B cell (primary cell): ENCODE results near the gene SIRPA. TPM values are rescaled to one million over a fixed set of nuclear protein-coding genes. Genes with fewer than 3 reads are reported as not detected.

ENCODE experiments used
- ATAC-seq: fragments of 200-7000 bp; cut with Tn5 transposase; one replicate; pipeline ENCODE4 v1.10.0; 2021; ENCODE audit warnings: low read depth, mild to moderate bottlenecking, moderate number of reproducible peaks, moderate library complexity
- CTCF ChIA-PET: fragments of 350-600 bp; sonication (Branson Sonifier 250); formaldehyde crosslinking; loops from one replicate; lab custom pipeline; 2021; ENCODE audit warnings: antibody characterized with exemption, inconsistent platforms; lab: Charles Lee
- POLR2A ChIA-PET: fragments of 350-600 bp; sonication (Branson Sonifier 250); formaldehyde crosslinking; loops from one replicate; lab custom pipeline; 2021; ENCODE audit warnings: antibody characterized with exemption; lab: Charles Lee
- DNase-seq: peaks from one replicate; pipeline ENCODE4 v3.0.0; 2013
- H2AFZ ChIP-seq: 2 replicates; pipeline ENCODE4 v1.6.1; 2012; ENCODE audit warnings: mild to moderate bottlenecking, low read depth, low read length; ENCODE audit not compliant: insufficient read depth, poor library complexity, severe bottlenecking
- H3K27ac ChIP-seq, 2 donors: 1 replicate in 1 of 2; 2 replicates in 1 of 2; pipeline ENCODE4 v1.5.1; 2012 to 2013; ENCODE audit warnings: low read length in 2 of 2, mild to moderate bottlenecking in 2 of 2, moderate library complexity in 1 of 2
- H3K27me3 ChIP-seq, 4 experiments: fragments of 200-600 bp in 1 of 4; sonication (generic) in 1 of 4; replicated peaks in 1 of 4; 1 replicate in 2 of 4; 2 replicates in 2 of 4; pipeline versions ENCODE4 v1.6.1 to v1.7.0; 2013 to 2016; ENCODE audit warnings: low read length in 3 of 4, mild to moderate bottlenecking in 2 of 4, mixed read lengths in 1 of 4, moderate library complexity in 1 of 4; ENCODE audit not compliant: insufficient read depth in 4 of 4, control insufficient read depth in 3 of 4; ENCODE audit errors: control extremely low read depth in 1 of 4
- H3K36me3 ChIP-seq, 2 experiments: replicated peaks in 1 of 2; 1 replicate in 1 of 2; 2 replicates in 1 of 2; pipeline versions ENCODE4 v1.6.1 to v1.7.1; 2013; ENCODE audit warnings: low read length in 1 of 2; ENCODE audit not compliant: insufficient read depth in 2 of 2, control insufficient read depth in 1 of 2; ENCODE audit errors: control extremely low read depth in 1 of 2, extremely low read depth in 1 of 2
- H3K4me1 ChIP-seq, 2 donors: fragments of 200-600 bp in 1 of 2; sonication (generic) in 1 of 2; 1 replicate in 1 of 2; 2 replicates in 1 of 2; pipeline versions ENCODE4 v1.5.1 to v1.6.1; 2013 to 2017; ENCODE audit warnings: low read length in 2 of 2; ENCODE audit not compliant: control insufficient read depth in 2 of 2, insufficient read depth in 2 of 2
- H3K4me2 ChIP-seq: replicated peaks from 2 replicates; pipeline ENCODE3; 2012; ENCODE audit warnings: mild to moderate bottlenecking, low read depth, low read length; ENCODE audit not compliant: poor library complexity, severe bottlenecking
- H3K4me3 ChIP-seq, 5 experiments: fragments of 200-600 bp in 1 of 5; sonication (generic) in 1 of 5; 1 replicate in 3 of 5; 2 replicates in 2 of 5; pipeline versions ENCODE4 v1.5.1 to v1.7.0; 2011 to 2016; ENCODE audit warnings: low read length in 4 of 5, mild to moderate bottlenecking in 4 of 5, low read depth in 2 of 5, control low read depth in 1 of 5, moderate library complexity in 1 of 5; ENCODE audit not compliant: insufficient read depth in 1 of 5; ENCODE audit errors: control extremely low read depth in 1 of 5, extremely low read depth in 1 of 5
- H3K79me2 ChIP-seq: fragments of 200-600 bp; sonication (generic); one replicate; pipeline ENCODE4 v1.6.0; 2016; ENCODE audit warnings: low read length; ENCODE audit not compliant: control insufficient read depth, insufficient read depth
- H3K9ac ChIP-seq: fragments of 200-600 bp; sonication (generic); 2 replicates; pipeline ENCODE4 v1.6.1; 2017; ENCODE audit warnings: mild to moderate bottlenecking, low read length, moderate library complexity
- H3K9me3 ChIP-seq, 3 donors: one replicate each; pipeline versions ENCODE4 v1.6.1 to v1.7.1; 2013; ENCODE audit warnings: low read length in 2 of 3; ENCODE audit not compliant: control insufficient read depth in 2 of 3, insufficient read depth in 1 of 3; ENCODE audit errors: control extremely low read depth in 1 of 3
- H4K20me1 ChIP-seq: 2 replicates; pipeline ENCODE4 v1.6.0; 2012; ENCODE audit warnings: mild to moderate bottlenecking, low read length; ENCODE audit not compliant: insufficient read depth, control insufficient read depth, poor library complexity, severe bottlenecking
- H3K27ac Mint-ChIP-seq: one replicate; pipeline ENCODE4 v1.8.0; 2021; ENCODE audit warnings: mixed read lengths
- H3K27me3 Mint-ChIP-seq: one replicate; pipeline ENCODE4 v1.8.0; 2021; ENCODE audit warnings: mixed read lengths
- H3K4me1 Mint-ChIP-seq: one replicate; pipeline ENCODE4 v1.8.0; 2021; ENCODE audit warnings: mixed read lengths
- H3K4me3 Mint-ChIP-seq: one replicate; pipeline ENCODE4 v1.8.0; 2021; ENCODE audit warnings: mixed read lengths
- H3K9me3 Mint-ChIP-seq: one replicate; pipeline ENCODE4 v1.8.0; 2022; ENCODE audit warnings: mixed read lengths; ENCODE audit not compliant: insufficient read depth
- CTCF ChIP-seq: fragments of 200-600 bp; IDR thresholded peaks from one replicate; pipeline ENCODE4 v1.8.0; 2022; ENCODE audit warnings: antibody characterized with exemption, mild to moderate bottlenecking
- EZH2 ChIP-seq: IDR thresholded peaks from 2 replicates; pipeline ENCODE4 v1.6.1; 2012; ENCODE audit warnings: borderline replicate concordance, low read depth, mild to moderate bottlenecking, moderate library complexity, low read length; ENCODE audit not compliant: insufficient read depth, poor library complexity, severe bottlenecking
- WGBS: methylation state at CpG from one replicate; pipeline ENCODE4 v1.1.5; 2013; ENCODE audit warnings: missing lambda C conversion rate; ENCODE audit not compliant: insufficient coverage; 5-methylcytosine and 5-hydroxymethylcytosine counted together
- intact Hi-C: fragments of 100-400 bp; cut with micrococcal nuclease; formaldehyde crosslinking; loops from one replicate; pipeline ENCODE4 v1.10.0; 2022
- polyA plus RNA-seq: library from polyadenylated mRNA; depleted of rRNA; stranded (reverse); fragments of >200 nt; gene quantifications from 2 replicates; pipeline ENCODE4 v1.2.3, GENCODE V29; 2012
- total RNA-seq, 2 donors: library from RNA; stranded (reverse); fragments of 120-200 nt in 1 of 2; gene quantifications; 1 replicate in 1 of 2; 2 replicates in 1 of 2; pipeline versions ENCODE4 v1.2.3 to v1.2.4, GENCODE V29; 2013 to 2022

SIRPA gene
- total and polyA plus RNA-seq, 2 donors (not counting 1 experiment from before 2014, with no cell fraction given), result 0.94 to 10.2 TPM

- Histone ChIP-seq H3K4me1 (no peaks in the 10 kb centered on the region), H3K9ac (no peak overlapping the region), H3K27me3 (no peaks in the 10 kb centered on the region), H3K4me3 (no peak overlapping the region), H3K4me2 (no peak overlapping the region), H3K27ac (no peak overlapping the region), H3K36me3 (no peaks in the 10 kb centered on the region), H2AFZ (no peak overlapping the region), H3K9me3 (no peaks in the 10 kb centered on the region), H4K20me1 (no peaks in the 10 kb centered on the region), H3K79me2 (no peaks in the 10 kb centered on the region)
- no peak for DNase-seq
- intact Hi-C loops, result no loop called here
- no peak overlapping the region for H3K27ac Mint-ChIP-seq
- whole genome bisulfite sequencing, result 94% methylated on average over 8 of the region's 9 CpGs
- H3K27me3 Mint-ChIP-seq, result no peaks in the 10 kb centered on the region
- peaks cover 7% of the 10 kb centered on the region for H3K4me1 Mint-ChIP-seq
- ChIA-PET CTCF (no interaction called here), POLR2A (no interaction called here)
- ATAC-seq, result no peak
- H3K9me3 Mint-ChIP-seq, result no peaks in the 10 kb centered on the region
- no peak overlapping the region for H3K4me3 Mint-ChIP-seq
- TF ChIP-seq CTCF, result no peak
- no peak for TF ChIP-seq EZH2
Observed at GRCh38 chr20:1933465-1933870, 38.3 kb downstream of the SIRPA start.

GRCh38 chr20:1934156-1934555, 38.9 kb downstream of the SIRPA start:
- Histone ChIP-seq H3K36me3 (no peaks in the 10 kb centered on the region), H3K27ac (no peak overlapping the region), H3K4me3 (no peak overlapping the region), H3K27me3 (no peaks in the 10 kb centered on the region), H4K20me1 (no peaks in the 10 kb centered on the region), H3K9me3 (no peaks in the 10 kb centered on the region), H3K79me2 (no peaks in the 10 kb centered on the region), H2AFZ (no peak overlapping the region), H3K4me1 (no peaks in the 10 kb centered on the region), H3K9ac (no peak overlapping the region), H3K4me2 (no peak overlapping the region)
- no peak overlapping the region for H3K27ac Mint-ChIP-seq
- ChIA-PET POLR2A (no interaction called here), CTCF (no interaction called here)
- H3K9me3 Mint-ChIP-seq, result no peaks in the 10 kb centered on the region
- H3K4me1 Mint-ChIP-seq, result peaks cover 3% of the 10 kb centered on the region
- intact Hi-C loops, result no loop called here
- ATAC-seq (no peak), DNase-seq (no peak)
- WGBS, result no CpG with 5 or more reads among the region's 1 CpG
- no peak overlapping the region for H3K4me3 Mint-ChIP-seq
- H3K27me3 Mint-ChIP-seq, result no peaks in the 10 kb centered on the region
- TF ChIP-seq CTCF (no peak), EZH2 (no peak)
